Panc1 (cell line): ENCODE results near the gene GALR1.

Experiments used
- POLR2AphosphoS5 ChIP-seq: IDR thresholded peaks from 2 replicates; pipeline ENCODE4 v1.6.1; 2012; ENCODE audit warnings: mild to moderate bottlenecking, low read depth, low read length, moderate library complexity
- TCF7L2 ChIP-seq: IDR thresholded peaks from 2 replicates; pipeline ENCODE4 v1.6.1; 2011; ENCODE audit warnings: mild to moderate bottlenecking, low read depth, low read length, inconsistent platforms
- TF ChIP-seq, protein P1 (sequence below): fragments of 450-650 bp; IDR thresholded peaks from 2 replicates; pipeline ENCODE4 v1.5.1; 2017; ENCODE audit warnings: mild to moderate bottlenecking
- TF ChIP-seq, protein P2 (sequence below), 2 experiments: IDR thresholded peaks; 2 replicates each; pipeline ENCODE4 v1.6.1; 2011 to 2012; ENCODE audit warnings: low read depth in 2 of 2, control low read depth in 1 of 2, low read length in 1 of 2, mild to moderate bottlenecking in 1 of 2, moderate library complexity in 1 of 2; ENCODE audit not compliant: insufficient read depth in 1 of 2

DNA sequence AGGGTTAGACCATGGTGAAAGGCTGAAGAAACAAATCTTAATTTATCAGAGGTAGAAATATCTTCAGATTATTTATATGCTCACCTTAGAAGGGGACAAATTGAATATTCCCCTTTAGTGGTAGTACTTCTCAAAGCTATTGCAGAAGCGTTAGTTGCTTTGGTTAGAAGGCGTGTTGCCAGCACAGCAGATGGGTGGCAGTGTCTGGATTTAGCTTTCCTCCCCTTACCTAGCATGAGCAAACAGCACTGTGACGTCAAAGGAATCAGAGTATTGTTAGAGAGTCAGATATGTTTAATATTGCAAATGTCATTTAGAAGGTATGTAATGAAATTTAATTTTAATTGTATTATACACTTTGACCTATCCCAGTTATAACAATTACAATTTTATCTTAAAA lies 27.2 kb upstream of the GALR1 start:
- TF ChIP-seq, protein P1, sequence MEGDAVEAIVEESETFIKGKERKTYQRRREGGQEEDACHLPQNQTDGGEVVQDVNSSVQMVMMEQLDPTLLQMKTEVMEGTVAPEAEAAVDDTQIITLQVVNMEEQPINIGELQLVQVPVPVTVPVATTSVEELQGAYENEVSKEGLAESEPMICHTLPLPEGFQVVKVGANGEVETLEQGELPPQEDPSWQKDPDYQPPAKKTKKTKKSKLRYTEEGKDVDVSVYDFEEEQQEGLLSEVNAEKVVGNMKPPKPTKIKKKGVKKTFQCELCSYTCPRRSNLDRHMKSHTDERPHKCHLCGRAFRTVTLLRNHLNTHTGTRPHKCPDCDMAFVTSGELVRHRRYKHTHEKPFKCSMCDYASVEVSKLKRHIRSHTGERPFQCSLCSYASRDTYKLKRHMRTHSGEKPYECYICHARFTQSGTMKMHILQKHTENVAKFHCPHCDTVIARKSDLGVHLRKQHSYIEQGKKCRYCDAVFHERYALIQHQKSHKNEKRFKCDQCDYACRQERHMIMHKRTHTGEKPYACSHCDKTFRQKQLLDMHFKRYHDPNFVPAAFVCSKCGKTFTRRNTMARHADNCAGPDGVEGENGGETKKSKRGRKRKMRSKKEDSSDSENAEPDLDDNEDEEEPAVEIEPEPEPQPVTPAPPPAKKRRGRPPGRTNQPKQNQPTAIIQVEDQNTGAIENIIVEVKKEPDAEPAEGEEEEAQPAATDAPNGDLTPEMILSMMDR = no peak
- TF ChIP-seq POLR2AphosphoS5 = no peak
- TF ChIP-seq, protein P2, sequence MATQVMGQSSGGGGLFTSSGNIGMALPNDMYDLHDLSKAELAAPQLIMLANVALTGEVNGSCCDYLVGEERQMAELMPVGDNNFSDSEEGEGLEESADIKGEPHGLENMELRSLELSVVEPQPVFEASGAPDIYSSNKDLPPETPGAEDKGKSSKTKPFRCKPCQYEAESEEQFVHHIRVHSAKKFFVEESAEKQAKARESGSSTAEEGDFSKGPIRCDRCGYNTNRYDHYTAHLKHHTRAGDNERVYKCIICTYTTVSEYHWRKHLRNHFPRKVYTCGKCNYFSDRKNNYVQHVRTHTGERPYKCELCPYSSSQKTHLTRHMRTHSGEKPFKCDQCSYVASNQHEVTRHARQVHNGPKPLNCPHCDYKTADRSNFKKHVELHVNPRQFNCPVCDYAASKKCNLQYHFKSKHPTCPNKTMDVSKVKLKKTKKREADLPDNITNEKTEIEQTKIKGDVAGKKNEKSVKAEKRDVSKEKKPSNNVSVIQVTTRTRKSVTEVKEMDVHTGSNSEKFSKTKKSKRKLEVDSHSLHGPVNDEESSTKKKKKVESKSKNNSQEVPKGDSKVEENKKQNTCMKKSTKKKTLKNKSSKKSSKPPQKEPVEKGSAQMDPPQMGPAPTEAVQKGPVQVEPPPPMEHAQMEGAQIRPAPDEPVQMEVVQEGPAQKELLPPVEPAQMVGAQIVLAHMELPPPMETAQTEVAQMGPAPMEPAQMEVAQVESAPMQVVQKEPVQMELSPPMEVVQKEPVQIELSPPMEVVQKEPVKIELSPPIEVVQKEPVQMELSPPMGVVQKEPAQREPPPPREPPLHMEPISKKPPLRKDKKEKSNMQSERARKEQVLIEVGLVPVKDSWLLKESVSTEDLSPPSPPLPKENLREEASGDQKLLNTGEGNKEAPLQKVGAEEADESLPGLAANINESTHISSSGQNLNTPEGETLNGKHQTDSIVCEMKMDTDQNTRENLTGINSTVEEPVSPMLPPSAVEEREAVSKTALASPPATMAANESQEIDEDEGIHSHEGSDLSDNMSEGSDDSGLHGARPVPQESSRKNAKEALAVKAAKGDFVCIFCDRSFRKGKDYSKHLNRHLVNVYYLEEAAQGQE (IDR thresholded peaks at IDR 0.05; ENCODE audit: insufficient read depth in 1 of 2, low read depth in 2 of 2, low read length in 1 of 2) = no peak
- no peak for TF ChIP-seq TCF7L2
